ENCODE data around the gene GP1BB.

Gene GP1BB

DNA sequence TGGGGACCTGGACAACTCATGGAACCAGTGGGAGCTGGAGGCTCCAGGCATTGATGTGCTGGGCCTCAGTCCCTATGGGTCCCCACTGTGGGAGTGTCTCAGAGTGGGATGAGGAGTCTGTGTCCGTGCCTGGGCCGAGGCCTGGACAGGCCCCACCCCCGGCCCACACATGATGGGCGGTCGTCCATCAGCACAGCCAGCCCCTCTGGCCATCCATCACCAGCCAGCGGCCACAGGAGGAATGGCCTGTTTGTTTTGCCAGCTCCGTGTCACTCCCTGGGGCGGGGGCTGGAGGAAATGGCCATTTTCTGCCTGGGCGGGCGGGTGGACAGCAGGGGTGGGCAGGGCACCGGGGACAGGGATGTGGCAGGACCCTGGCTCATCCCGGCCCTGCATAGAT is 24.2 kb downstream of the GP1BB start:
- TF ChIP-seq CTCF (IDR thresholded peaks at IDR 0.05; ENCODE audit: low read depth, low read length), result no peak
- no peak for DNase-seq (ENCODE audit: extremely low read depth, low read depth)

- TF ChIP-seq CTCF (IDR thresholded peaks at IDR 0.05; ENCODE audit: low read depth, low read length), result no peak
- no peak for DNase-seq (ENCODE audit: extremely low read depth, low read depth)
Measured at GRCh38 chr22:19748139-19748538, 24.8 kb downstream of the GP1BB start.

DNA sequence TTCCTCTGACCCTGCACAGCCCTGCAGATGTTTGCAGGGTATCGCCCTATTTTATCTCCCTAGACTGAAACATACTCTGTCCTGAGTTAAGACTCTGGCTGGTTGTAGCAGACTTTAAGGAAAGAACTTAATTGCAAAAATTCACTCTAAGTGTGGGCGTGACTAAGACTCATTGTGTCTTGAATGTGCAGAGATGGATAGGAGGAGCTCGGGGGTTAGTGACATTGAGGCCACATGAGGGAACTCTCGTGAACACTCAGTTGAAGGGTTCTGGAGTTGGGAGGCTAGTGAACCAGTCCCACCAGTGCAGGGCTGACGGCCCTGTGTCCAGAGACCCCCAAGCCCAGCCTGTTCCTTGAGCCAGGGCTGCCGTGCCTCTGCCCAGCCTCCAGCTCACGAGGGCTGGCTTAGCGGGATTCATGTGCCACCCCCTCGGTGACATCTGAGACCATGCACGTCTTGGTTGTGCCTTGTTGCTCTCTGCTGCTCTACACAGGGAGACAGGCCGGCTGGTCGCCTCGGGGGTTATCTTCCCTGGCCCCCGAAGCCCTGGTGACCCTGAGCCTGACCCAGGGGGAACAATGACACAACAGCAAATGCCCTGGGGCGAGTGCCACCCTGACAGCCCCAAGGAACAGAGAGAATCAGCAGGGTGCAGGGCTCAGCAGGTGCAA is 25.8 kb downstream of the GP1BB start:
- no peak for TF ChIP-seq CTCF (IDR thresholded peaks at IDR 0.05; ENCODE audit: low read depth, low read length)
- DNase-seq (ENCODE audit: extremely low read depth, low read depth), result no peak

DNA sequence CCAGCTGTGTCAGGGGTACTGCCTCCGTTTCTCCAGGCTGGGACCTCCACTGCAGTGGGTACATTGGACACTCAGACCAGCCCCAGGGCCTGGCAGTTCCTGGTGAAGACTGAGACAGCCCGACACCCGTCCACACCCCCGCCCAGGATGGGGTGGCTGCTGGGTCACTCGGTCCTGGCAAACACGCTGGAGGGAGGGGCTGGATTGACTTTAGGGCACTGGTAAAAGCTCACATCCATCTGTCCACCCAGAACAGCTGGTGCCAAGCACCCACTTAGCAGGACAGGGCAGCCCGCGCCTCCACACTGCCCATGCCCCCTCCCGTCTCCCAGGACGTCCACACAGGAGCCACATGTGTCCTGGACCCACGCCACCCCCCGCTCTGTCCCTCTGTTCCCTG is 26.5 kb downstream of the GP1BB start:
- TF ChIP-seq CTCF (IDR thresholded peaks at IDR 0.05; ENCODE audit: low read depth, low read length), result no peak
- DNase-seq (ENCODE audit: extremely low read depth, low read depth), result no peak

- TF ChIP-seq CTCF (IDR thresholded peaks at IDR 0.05; ENCODE audit: low read depth, low read length), result no peak
- DNase-seq (ENCODE audit: extremely low read depth, low read depth), result no peak
Measured at GRCh38 chr22:19750507-19751490, 27.5 kb downstream of the GP1BB start.

GRCh38 chr22:19751497-19752245 is 28.3 kb downstream of the GP1BB start:
- no peak for DNase-seq (ENCODE audit: extremely low read depth, low read depth)
- no peak for TF ChIP-seq CTCF (IDR thresholded peaks at IDR 0.05; ENCODE audit: low read depth, low read length)
